Ammon's horn (tissue), 1 donor: ENCODE measurements around the gene PIKFYVE.
"Not testable (repeated sequence)": the region's sequence is repeated elsewhere in the genome, so short reads cannot be mapped to it uniquely, and the experiment has no call there.

Experiments used
- DNase-seq: peaks from one replicate; pipeline ENCODE4 v3.0.0-alpha.2; 2016; ENCODE audit warnings: low spot score

Gene PIKFYVE

DNA sequence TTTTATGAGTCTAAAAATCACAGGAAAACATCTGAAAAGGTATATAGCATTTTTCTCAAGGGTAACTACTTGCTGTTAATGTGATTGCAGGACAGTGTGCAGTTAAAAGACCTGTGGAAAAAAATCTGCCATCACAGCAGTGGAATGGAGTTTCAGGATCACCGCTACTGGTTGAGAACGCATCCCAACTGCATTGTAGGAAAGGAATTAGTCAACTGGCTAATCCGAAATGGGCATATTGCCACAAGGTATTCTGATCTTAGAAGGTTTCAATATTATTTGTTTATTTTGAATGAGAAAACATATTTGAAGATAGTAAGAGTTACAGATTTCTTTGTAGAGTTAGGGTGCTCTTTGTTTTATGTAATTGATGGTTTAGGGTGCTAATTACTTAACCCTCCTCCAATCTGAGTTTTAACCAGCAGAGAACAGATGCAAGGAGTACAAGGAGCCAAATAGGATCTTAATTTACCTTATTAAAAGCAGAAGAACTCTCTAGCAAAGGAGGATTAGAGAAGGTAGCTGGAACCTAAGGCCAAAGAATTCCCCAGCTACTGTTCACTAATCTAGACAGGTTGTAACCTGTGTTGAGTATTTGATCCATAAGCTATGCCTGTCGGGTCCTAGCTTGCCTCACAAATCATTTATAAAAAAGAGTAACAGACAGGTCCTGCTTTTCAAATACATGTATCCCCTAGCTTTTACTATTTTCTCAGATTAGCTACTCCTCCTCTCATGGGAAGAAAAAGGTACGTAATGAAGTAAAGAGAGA lies 35.0 kb downstream of the PIKFYVE start:
- DNase-seq, result no peak

DNA sequence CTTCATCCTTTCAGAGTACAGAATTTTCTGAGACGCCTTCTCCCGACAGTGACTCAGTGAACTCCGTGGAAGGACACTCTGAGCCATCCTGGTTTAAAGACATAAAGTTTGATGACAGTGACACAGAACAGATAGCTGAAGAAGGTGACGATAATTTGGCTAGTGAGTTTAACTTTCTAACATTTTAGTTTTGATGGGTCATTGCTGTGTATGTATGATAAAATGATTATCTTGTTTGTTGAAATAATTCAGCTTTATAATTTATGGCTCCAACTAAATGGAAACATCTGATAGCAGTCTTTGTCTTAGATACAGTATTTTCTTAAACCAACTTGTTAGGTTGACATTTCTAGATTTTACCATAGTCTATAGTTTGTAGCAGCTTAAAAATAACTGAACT lies 38.1 kb downstream of the PIKFYVE start:
- no peak for DNase-seq

DNA sequence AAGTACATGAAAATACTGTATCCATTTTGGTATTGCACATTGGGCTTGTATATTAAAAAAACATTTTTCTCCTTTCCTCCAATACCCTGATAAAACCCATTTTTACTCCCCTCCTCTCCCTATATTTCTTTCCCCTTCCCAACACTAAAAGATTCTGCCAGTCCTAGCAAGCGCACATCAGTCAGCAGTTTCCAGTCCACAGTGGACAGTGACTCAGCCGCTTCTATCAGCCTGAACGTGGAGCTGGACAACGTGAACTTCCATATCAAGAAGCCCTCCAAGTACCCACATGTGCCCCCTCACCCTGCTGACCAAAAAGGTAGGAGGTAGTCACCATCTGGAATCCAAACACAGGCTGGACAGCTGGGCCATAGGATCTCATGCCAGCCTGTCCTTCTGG lies 38.6 kb downstream of the PIKFYVE start:
- DNase-seq, result no peak

DNA sequence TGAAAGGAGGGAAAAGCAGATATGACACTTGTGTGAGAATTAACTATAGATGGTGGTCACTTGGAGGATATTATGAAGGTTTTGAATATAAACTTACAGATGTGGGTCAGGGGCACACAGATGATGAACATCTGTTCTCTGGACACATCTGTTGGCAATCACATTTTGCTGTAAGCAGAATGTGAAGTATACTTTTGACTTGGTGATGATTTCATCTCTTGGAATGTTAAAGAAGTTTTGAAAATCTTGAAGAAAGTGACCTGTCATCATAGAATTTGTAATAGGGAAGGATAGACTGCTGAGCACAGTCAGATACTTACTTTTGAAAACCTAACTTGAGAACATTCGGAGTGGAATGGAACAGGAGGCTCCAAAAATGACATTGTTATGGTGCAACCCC lies 40.2 kb downstream of the PIKFYVE start:
- DNase-seq, result no peak

DNA sequence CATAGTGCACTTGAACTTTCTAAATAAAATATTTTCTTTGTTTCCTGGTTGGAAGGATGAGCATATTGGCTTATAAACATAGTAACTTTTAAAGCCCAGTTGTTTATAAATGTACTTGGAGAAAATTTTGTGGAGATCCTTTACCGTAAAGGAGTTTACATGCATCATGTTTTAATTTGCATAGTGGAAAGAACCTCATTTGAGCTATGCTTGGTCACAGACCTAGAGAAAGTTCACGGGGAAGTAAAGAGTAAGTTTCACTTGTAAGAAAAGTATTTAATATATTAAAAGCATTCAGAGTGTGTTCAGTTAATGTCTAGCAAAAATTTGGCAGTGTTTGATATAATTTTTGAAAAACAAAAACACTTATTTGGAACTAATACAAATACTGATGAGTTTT lies 45.3 kb downstream of the PIKFYVE start:
- DNase-seq, result no peak

DNA sequence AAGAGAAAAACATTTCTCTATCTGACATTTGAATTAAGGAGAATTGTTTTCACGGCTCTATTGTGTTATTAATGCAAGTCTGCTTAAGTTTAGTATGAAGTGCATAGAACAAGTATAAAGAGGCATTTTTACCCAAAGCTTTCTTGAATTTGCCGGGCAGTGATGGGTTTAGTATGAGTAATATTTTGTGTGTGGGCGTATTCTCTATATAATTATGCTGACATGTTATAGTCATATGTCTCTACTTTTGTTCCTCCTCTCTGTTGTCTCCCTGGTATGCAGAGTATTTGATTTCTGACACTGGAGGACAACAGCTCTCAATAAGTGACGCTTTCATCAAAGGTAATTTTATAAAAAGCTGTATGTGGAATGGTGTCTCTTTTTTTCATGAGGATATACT lies 45.9 kb downstream of the PIKFYVE start:
- DNase-seq, result no peak

DNA sequence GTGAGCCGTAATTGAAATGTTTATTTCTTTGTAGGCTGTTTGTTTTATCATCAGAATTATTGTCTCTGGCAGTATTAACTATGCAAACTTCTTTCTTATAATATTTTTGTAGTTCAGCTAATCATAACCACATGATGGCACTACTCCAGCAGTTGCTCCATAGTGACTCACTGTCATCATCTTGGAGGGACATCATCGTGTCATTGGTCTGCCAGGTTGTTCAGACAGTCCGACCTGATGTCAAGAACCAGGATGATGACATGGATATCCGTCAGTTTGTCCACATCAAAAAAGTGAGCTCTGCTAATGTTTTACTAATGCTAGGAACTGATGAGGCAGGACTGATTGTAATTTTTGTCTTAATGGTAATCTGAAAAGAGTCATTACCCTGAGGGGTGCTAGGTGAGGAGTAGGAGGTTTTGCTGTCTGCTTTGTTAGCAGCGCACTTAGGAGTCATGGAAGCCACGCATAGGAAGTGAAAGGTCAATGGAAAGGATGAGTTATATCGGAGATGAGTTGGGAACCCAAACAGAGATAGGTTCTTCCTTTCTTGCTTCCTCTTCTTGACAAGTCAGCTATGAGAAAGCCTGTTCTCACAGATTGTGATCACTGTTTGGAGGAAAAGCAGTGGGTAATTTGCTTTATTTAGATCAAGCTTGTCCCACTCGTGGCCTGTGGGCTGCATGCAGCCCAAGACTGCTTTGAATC lies 49.2 kb downstream of the PIKFYVE start:
- no peak for DNase-seq

DNA sequence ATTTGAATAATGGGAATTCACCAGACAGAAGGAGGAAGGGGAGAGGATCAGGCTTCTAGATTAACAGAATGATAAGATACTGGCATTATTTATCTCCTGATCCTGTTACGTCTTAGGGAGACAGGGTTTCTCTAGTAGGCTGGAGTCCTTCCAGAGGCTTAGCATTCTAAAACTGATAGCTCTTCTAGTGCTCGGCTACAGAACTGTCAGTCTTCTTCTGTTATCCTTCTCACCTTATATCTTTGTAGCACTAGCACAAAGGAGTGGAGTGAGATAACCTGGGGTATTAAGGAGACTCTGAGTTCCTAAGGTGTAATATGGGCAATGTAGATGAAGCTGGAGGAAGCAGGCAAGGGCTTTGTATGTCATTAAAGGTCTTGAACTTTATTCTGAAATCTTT lies 52.1 kb downstream of the PIKFYVE start:
- no peak for DNase-seq

DNA sequence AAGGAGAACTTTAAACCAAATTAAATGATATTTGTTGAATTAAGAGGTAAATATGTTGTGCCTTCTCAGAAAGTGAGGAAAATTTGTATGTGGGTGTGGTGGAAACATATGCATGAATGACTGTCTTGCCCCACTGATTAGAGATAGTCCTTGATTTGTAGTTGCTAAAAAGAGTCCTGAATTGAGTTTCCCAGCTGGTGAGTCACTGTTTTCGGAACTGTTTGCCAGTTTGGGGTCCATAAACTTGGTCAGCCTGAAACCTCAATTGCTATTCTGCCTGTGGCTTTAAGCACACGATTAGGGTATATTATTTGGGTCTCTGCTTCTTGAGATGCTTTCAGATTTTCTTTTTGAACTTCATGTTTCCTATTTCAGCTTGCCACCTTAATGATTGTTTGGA lies 53.3 kb downstream of the PIKFYVE start:
- DNase-seq, result no peak

DNA sequence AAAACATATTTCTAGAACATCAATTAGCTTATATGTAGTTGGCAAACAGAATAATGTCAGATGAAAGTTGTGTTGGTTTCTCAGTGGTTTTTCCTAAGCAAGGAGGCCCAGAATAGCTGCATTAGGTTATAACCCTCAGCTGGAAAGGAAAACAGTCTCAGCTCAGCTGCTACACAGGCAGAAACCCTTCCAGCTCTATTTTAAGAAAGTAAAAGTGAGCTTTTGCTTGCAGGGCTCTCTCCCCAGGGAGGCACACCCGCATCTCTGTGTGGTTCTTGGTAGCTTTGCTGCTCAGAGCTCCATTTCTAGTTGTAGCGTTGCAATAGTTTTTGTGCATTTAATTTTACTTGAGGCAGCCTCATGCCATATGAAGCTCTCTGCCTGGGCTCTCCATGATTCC lies 54.6 kb downstream of the PIKFYVE start:
- DNase-seq, result peak; percentile 30

DNA sequence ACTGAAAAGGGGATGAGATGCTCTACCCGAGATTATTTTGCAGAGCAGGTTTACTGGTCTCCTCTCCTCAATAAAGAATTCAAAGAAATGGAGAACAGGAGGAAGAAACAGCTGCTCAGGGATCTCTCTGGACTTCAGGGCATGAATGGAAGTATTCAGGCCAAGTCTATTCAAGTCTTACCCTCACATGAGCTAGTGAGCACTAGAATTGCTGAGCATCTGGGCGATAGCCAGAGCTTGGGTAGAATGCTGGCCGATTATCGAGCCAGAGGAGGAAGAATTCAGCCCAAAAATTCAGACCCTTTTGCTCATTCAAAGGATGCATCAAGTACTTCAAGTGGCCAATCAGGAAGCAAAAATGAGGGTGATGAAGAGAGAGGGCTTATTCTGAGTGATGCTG lies 60.0 kb downstream of the PIKFYVE start:
- peak; percentile 59 for DNase-seq

DNA sequence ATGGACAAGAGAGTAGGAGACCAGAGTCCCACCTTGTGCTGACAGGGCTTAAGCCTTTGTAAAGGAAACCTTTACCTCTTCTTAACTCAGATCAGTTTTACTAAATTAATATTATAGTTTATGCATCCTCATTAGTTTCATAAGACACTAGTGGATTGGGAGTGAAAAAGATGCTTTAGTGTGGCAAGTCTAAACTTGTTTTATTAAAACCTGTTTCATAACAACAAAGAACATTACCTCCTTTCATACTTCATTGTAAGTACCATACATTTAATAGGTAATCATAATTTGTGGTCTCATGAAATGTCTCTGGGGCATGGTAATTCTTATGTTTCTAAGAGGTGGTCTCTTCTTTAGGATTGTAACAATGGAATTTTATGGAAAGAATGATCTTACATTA lies 63.4 kb downstream of the PIKFYVE start:
- DNase-seq, result no peak

DNA sequence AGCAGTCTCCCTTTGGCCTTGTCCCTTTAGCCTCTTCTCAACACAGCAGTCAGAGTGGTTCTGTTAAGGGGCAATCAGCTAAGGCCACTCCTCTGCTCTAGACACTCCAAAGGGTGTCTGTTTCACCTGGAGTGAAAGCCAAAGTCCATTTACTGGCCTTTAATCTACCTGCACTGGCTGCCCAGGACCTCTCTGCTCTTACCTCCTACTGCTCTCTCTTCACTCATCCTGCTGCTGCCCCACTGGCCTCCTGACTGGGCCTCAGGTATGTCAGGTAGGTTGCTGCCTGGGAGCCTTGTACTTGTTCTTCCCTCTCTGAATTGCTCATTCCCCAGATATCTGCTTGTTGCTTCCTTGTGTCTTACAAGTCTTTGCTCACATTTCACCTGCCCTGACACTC lies 68.2 kb downstream of the PIKFYVE start:
- no peak for DNase-seq

DNA sequence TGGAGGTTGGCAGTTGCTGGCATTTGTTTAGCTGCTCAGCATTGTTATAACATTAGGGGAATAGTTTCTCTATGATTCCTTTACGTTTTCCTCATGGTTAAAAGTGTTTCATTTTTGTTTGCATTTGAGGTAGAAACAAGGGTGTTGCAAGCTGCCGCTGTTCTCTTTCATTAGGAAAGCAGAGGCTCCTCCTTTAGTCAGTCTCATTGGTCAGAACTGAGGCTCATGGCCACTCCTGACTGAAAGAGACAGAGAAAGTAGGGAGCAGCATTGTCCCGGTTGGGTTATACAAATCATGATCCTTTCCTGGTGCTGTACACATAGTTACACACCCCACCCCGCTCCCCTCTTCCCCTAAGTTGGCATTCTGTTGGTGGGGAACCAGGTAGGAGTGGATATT lies 80.7 kb downstream of the PIKFYVE start:
- no peak for DNase-seq

DNA sequence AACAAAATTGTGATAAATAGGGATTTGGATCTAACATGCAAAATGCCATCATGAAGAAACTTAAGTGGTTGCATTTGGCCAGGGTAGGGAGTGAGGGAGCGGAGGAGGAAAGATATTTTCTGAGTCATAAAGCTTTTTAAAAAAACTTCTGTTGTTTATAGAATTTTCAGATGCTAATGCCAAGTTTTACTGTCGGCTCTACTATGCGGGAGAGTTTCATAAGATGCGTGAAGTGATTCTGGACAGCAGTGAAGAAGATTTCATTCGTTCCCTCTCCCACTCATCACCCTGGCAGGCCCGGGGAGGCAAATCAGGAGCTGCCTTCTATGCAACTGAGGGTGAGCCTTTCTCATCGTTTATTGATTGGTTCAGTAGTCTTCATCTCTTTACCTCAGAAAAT lies 84.6 kb downstream of the PIKFYVE start:
- DNase-seq, result peak; percentile 7

DNA sequence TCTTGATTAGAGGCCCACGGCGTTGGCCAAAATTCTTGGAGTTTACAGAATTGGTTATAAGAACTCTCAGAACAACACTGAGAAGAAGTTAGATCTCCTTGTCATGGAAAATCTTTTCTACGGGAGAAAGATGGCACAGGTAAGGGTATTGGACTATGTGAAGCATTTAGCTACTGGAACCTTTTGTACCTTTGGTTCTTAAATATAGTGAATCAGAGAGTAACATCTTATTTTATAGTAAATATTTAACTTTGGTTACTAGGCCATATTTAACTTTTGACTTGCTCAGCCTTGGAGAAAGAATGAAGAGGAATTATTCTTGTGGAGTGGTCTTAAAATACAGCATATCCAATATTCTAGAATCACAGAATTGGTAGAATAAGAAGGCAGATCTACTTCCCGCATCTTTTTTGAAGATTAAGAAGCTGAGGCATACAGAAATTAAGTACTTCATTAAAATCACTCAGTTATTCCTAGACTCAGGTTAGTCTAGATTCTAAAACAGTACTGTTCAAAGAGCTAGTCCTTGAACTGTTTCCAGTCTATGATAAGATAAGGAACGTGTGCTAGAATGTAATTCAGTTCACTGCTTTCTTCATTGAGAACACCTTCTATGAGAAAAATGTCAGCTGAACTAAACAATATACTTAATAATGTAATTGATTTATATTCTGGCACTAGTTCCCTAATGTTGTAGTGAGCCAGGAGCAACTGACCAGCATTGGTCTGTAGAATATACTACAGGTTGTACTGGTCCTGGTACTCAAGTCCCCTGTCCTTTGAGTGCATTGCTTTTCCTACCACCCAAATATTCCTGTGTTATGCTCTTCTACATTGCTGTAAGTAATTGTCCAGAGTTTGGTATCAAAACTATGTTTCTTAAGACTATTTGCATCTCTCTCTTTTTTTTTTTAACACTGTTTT lies 86.9 kb downstream of the PIKFYVE start:
- no peak for DNase-seq

DNA sequence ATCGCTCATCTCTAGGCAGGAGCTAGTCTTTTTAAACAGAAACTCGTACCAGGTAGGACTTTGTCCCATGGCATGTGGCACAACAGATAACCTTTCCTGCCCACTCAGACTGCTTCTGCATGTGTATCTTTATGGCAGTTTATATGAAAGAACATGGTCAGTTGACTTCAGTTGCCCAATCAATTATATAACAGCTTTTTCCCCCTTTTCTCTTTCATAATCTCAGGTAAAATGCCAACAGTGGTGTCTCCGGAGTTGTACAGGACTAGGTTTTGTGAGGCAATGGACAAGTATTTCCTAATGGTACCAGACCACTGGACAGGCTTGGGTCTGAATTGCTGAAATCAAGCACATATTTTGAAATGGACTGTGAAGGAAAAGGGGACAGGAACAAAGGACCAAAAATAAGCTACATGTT lies 88.9 kb downstream of the PIKFYVE start:
- no peak for DNase-seq

DNA sequence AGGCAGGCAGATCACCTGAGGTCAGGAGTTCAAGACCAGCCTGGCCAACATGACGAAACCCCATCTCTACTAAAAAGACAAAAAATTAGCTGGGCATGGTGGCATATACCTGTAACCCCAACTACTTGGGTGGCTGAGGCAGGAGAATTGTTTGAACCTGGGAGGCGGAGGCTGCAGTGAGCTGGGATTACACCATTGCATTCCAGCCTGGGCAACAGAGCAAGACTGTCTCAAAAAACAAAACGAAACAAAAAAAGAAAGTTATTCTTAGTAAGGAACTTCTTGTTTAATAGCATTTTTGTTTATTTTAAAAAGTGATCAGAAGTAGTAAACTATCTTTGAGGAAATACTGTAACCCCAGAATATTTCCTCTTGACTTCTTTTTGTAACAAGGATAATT lies 90.4 kb downstream of the PIKFYVE start:
- not testable (repeated sequence) for DNase-seq

DNA sequence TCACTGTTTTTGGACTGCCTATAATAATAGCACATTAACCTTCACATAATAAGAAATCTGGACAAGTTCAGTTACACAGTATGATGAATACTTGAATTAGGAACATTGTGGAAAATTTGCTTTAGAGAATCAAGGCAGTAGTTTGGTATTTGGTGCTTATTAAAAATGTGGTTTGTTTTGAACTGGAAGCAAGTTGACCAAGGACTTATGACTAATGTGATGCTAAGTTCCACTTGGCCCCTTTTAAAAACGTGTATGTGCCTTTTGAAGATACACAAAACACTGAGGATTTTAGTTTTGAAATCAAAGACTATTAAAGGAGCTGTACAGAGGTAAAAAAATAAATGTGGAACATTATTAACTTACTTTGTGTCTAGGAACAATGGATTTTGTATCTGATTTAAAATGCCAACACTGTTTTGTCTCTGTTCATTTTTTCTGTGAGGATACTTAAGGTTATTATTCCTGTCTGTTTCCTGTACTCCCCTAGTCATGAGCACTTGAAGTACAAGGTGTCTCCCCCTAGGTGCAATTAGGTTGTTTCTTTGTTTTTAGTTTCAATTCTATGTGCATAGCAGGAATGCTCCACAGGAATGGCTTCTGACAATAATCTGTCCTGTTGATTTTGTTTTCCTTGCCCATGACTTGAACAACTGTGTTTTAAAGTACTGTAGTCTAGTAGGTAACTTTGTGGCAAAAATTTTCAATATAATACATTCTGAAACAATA lies 91.0 kb downstream of the PIKFYVE start:
- DNase-seq, result no peak

DNA sequence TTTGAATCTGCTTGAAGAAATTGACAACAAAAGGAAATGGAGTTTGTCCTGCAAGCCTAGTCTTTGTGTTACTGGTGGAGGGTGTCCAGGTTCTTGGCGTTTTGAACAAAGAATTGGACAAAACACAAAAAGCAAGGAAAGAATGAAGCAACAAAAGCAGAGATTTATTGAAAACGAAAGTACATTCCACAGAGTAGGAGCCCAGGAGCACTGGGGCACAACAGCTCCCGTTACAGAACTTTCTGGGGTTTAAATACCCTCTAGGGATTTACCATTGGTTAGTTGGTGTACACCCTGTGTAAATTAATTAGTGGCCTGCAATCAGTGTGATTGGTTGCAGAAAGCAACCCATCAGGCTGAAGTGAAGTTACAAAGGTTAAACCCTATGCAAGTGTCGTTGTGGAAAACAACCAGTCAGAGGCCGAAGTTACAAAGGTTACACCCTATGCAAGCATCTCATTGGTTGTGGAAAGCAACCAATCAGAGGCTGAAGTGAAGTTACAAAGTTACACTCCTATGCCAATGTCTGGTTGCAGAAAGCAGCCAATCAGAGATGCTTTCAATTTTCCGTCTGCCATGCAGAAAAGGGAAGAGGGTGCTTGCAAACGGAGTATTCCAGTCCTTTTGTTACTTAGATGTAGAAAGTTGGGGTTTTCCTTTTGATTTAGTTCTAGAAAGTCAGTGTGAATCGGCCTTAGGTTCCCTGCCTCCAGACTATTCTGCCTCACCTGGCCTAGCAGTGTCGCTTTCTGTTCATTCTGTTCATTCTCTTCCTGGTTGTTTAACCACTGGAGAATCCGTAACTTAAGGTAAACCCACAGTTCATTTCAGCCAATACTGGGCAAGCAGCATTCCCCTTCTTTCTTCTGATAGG lies 92.9 kb downstream of the PIKFYVE start:
- no peak for DNase-seq

DNA sequence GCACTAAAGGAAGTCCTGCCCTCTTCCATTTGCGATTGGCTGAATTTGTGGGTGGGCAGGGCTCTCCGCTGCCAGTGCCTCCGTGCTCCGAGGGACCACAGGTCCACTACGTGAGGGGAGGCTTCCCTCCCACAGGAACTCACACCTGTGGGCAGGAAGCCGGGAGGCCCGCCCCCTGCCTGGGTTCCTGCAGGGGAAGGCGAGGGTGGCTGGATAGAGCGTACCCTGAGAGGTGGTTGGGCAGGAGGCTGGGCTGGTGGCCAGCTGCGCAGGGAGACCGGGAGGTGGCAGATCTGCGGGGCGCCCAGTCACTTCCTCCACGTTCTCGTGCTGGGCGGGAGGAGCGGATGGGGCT lies 93.6 kb downstream of the PIKFYVE start:
- peak; percentile 56 for DNase-seq
